ENCODE measurements around the gene PYGM. TPM values are rescaled to one million over a fixed set of nuclear protein-coding genes. Genes with fewer than 3 reads are reported as not detected.

Gene PYGM
- total and polyA plus RNA-seq, 2 of the 13 experiments (the other 11 are each of a cell fraction or from before 2014, with no cell fraction given), result 0.11 to 0.12 TPM

GRCh38 chr11:64723117-64723906 lies 36.5 kb downstream of the PYGM start, which contains the start of gene NRXN2 (continued):
- TF ChIP-seq ZNF646 (CRISPR knock-in tag; IDR thresholded peaks at IDR 0.05) (no peak), MXD4 (CRISPR knock-in tag; IDR thresholded peaks at IDR 0.05) (no peak), ZNF207 (IDR thresholded peaks at IDR 0.05; ENCODE audit: borderline replicate concordance) (no peak), KMT2A (CRISPR knock-in tag; IDR thresholded peaks at IDR 0.05) (no peak), TRIM22 (IDR thresholded peaks at IDR 0.05) (no peak), GABPB1 (CRISPR knock-in tag; IDR thresholded peaks at IDR 0.05) (peak; percentile 33; the same call in 1 of the 2 replicates), TOPORS (CRISPR knock-in tag; IDR thresholded peaks at IDR 0.05) (no peak), ZNF251 (CRISPR knock-in tag; IDR thresholded peaks at IDR 0.05) (no peak), ZNF772 (CRISPR knock-in tag; IDR thresholded peaks at IDR 0.05) (no peak), STAT6 (CRISPR knock-in tag; IDR thresholded peaks at IDR 0.05; ENCODE audit: borderline replicate concordance) (no peak), CEBPB (IDR thresholded peaks at IDR 0.05; ENCODE audit: borderline replicate concordance, low read depth, low read length) (no peak), ZNF615 (CRISPR knock-in tag; IDR thresholded peaks at IDR 0.05; ENCODE audit: borderline replicate concordance) (no peak), MTERF4 (CRISPR knock-in tag; IDR thresholded peaks at IDR 0.05) (no peak), ZNF839 (CRISPR knock-in tag; IDR thresholded peaks at IDR 0.05; ENCODE audit: borderline replicate concordance) (no peak), TBX2 (CRISPR knock-in tag; IDR thresholded peaks at IDR 0.05; ENCODE audit: borderline replicate concordance) (no peak), NFATC3 (CRISPR knock-in tag; IDR thresholded peaks at IDR 0.05) (no peak), ZNF414 (CRISPR knock-in tag; IDR thresholded peaks at IDR 0.05) (no peak)

All from HepG2 (cell line).